CD4-positive, alpha-beta T cell treated with Interleukin-4 for 4 hours (primary cell): ENCODE results near the gene CRYBA2.

Source experiments
- DNase-seq: peaks from one replicate; pipeline ENCODE4 v3.0.0-alpha.2; 2020

CRYBA2 gene

DNA sequence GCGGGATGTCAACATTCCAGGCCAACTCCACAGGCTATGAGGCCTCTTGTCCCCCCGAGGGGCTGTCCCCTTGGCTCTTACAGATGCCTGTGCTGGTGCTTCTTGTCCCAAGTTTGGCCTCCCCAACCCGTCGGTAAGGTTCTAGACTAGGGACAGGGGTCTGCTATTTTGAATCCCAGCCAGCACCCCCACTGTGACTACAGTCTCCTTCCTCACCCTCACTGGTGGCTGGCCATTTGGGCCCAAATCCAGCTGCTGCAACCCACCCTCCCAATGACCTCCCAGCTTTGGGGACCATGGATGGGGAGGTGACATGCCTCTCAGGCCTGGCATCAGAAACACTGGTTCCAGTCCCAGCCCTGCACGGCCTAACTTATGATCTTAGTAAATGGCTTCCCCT is 29.4 kb upstream of the CRYBA2 start:
- no peak for DNase-seq

DNA sequence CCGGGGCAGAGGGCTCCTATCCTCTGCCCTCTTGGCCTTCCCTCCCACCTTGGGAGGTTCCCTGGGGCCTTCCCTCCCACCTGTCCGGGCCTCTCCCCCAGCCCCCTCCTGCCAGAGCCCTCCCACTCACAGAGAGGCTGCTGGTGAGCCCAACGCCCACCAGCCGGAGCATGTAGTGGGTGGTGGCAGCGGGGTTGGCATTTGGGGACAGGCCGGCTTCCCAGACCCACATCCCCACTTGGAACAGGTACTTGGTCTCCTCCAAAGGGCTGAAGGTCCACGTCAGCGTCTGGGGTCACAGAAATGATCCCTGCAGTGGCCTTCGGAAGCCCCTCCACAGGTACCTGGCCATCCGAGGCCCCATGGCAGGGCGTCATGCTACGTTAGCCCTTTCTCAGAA is 28.8 kb upstream of the CRYBA2 start:
- no peak for DNase-seq

DNA sequence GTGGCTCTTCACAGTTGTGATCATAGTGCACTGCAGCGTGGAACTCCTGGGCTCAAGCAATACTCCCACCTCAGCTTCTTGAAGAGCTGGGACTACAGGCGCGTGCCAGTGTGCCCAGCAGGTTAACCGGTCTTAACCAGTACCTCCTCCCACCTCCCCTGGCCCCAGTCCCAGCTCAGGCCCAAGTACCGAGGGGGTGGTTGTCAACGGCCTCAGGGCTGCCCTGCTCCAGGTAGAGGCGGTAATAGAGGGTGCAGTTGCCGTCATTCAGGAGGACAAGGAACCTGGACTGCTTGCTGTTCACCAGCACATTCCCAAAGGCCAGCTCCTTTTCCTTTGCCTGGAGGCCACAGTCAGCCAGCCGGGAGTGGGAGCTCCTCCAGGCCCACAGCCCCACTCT is 28.4 kb upstream of the CRYBA2 start:
- DNase-seq: no peak

DNA sequence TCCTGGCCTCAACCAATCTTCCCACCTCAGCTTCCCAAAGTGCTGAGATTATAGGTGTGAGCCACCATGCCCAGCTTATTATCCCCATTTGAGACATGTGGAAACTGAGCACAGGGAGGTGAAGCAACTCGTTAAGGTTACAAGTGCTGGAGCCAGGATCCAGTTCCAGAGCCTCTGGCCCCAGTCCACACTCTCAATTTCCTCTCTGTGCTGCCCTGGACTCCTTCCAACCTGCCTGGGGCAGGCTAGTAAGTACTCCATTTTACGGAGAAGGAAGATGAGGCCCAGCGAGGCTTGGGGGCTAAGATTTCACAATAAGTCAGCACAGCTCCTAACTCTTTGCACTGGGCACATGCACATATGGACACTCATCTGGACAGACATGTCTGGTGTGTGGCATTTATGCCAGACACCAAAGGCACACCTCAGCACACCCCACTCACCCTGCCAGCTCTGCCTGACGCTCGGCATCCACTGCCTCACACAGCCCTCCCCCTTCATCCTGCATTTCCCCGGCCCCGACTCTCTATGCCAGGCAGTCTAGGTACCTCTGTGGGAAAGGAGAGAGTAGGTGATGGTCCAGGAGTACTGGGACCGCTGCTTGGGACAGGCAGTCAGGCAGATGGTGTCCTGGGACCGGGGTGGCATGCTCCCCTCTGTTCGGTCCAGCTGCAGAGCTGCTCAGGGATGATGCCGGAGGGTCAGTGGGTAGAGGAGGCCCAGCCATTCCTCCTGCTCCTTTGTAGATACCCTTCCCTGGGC is 27.6 kb upstream of the CRYBA2 start:
- DNase-seq: no peak

GRCh38 chr2:219019436-219019835 is 26.2 kb upstream of the CRYBA2 start:
- DNase-seq: no peak

GRCh38 chr2:219018726-219019125 is 25.5 kb upstream of the CRYBA2 start:
- no peak for DNase-seq

DNA sequence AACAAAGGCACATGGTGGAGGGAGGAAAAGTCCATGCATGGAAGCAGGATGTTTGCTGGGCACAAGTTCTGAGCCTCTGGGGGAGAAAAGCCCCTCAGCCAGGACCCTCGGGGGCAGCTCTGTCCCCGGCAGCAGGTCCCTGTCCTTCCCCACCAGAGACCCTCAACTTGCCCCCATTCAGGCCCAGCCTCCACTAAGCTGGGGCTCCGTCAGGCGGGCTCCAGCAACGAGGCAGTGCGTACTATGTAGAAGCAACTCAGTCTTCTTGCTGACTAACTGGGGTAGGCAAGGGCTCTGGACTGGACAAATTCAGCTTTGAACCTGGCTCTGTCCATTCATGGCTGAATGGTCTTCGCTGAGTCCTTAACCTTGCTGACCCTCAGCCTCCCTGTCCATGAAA is 25.1 kb upstream of the CRYBA2 start:
- no peak for DNase-seq

DNA sequence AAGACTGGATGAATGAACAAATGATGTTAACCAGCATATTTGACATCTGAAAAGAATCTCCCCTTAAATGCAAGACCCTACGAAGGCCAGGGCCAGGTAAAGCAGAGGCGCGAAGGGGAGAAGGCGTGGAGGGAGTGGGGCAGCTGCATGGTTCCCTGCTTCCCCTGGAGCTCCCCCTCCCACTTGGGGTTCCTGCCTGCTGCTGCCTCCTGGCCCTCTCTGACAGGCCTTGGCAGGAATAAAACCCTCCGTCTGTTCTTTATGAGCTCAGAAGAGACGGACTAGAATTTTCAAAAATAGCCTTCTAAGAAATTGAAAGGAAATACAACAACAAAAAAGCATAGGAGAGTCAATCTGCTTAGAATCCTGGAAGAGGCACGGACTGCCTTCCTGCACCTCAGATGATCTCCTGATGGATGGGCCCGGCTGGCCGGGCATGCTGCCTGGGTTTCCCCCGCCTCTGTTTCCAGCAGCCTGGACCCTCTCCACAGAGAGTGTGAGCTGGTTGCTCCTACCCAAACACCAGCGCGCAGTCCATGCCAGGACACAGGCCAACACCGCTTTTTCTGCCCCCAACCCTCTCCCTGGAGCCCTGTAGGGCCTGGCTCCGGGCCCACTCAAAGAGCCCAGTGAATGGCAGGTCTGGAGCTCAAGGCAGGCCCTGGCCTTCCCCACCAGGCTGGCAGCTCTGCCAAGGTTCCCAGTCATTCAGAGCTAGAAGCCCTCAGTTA is 24.1 kb upstream of the CRYBA2 start:
- no peak for DNase-seq

- DNase-seq: no peak
Observed at GRCh38 chr2:219016721-219017120, 23.5 kb upstream of the CRYBA2 start.

DNA sequence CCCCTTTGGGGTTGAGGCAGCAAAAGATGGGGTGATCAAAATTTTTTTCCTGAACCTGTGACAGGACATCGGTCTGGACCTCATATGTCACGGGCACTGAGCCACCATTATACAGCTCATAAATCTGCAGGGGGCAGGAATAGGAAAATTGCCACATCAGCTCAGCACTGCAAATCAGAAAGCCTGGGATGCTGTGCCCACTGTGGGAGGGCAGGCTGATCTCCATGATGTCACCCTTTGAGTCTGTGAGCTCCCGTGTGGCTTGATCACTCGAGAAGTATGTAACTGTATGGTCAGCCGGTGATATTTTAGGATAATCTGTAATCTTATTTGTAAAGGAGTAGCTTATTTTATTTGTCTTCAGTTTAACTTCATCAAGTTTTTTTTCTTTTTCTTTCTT is 17.7 kb upstream of the CRYBA2 start:
- DNase-seq: no peak

GRCh38 chr2:219010162-219010756 is 17.0 kb upstream of the CRYBA2 start:
- DNase-seq: peak; percentile 13

DNA sequence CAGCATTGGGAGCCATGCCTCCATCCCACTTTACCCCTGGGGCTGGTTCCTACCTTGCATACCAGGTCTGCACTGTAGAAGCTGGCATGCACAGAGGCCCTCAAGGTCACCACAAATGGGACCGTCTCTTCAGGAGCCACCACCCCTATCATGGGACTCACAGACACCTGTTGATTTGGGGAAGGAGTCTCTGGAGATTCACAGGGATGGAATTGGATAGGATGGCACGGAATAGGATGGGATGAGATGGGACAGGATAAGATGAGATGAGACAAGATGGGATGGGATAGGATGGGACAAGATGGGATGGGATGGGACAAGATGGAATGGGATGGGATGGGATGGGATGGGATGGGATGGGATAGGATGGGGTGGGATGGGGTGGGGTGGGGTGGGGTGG is 16.1 kb upstream of the CRYBA2 start:
- no peak for DNase-seq

GRCh38 chr2:219003979-219004378 is 10.8 kb upstream of the CRYBA2 start:
- DNase-seq: no peak

DNA sequence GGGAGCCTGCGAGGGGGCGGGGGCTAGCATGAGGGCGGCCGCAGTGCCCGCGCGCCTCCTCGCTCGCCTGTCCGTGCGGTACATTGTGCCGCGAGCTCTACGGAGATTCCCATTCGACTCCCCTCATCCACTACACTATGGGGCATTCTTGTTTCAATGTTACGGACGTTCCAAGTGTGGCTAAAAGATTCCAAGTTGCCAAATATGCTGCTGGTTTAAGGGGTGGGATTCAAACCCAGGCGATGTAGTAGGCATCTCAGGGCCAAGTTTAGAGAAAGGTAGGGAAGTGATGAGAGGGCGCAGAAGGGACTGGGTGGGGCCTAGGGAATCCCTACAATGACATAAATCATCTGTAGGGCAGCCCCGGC is 10.0 kb upstream of the CRYBA2 start:
- no peak for DNase-seq

- no peak for DNase-seq
Observed at GRCh38 chr2:219002395-219003266, 9.4 kb upstream of the CRYBA2 start.

DNA sequence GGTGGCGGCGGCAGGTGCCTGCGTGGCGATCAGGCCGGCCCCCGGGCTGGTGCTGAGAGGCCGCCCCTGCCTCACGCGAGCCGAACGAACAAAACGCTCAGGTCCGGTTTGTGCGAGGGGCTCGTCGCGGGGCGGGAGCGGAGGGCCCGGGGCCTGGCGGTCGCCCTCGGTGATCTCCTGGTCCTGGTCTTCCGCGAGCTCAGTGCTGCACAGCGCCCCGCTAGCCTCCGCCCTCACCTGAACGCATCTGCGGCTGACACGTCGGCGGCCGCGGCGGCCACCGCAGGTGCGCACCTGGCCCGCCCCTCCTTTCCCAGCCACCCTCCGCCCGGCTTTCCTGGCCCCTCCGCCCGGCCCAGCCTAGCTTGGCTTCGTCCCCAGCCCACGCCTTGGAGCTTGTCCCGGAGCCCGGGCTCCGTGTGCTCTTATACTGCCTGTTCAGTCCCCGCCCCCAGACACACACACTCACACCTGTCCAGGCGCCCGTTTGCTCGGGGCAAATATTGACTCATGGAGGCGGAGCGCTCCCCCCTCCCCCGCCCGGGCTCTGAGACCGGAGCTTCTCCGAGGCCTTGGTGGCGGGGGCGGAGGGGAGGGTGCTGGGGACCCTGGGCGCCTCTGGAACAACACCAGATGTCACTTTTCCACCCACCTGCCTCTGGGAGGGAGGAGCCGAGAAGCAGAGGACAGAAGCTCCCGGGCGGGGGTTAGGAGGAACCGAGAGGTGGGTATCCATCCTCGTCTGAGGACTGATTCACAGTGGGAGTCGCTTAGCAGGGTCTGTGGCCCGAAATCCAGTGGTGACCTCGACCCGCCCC is 8.6 kb upstream of the CRYBA2 start:
- no peak for DNase-seq

- no peak for DNase-seq
Observed at GRCh38 chr2:219001100-219001576, 7.9 kb upstream of the CRYBA2 start.

DNA sequence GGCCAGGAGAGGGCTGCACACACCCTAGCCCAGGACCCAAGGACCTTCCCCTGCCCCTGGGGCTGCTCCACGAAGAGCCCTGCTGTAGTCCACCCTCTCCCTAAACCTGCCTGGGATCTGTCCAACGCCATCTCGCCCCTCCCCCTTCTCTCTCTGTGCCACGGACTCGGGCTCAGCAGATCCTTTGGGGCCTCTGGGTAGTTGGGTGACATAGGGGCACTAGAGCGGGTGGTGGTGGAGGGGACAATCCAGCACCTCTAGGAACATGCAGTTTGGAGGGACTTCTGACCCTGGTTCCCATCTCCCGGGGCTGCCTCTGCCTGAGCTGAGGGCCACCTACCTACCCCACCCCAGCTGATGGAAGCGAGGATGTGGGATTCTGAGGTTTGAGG is 7.3 kb upstream of the CRYBA2 start:
- no peak for DNase-seq

DNA sequence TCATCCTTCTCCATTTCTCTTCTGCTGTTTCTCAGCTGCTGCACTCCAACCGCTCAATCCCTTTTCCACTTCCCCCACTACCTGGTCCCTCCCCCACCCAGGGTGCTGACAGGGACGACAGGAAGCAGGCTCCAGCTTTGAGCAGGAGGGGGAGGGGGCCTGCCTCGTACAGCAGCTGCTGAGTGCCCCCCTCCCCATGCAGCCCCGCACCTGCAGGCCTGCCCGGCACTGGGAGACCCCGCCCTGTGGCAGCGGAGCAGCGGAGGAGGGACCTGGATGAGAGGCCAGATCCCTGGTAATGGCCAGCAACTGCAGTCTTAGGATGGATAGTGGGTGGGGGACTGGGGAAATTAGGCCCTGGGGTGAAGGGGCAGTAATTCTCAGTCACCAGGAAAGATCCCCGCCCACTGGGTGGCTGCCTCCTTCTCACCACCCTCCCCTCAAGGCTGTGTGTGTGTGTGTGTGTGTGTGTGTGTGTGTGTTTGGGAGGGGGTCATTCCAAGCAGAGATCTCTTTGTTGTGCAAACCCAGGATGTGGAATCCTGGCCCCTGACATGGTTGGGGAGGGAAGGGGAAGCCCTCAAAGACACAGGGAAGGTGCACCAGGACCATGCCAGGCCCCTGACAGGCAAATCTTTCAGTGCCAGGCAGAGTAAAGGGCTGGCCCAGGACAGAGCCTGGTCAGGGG is 6.8 kb upstream of the CRYBA2 start:
- no peak for DNase-seq

DNA sequence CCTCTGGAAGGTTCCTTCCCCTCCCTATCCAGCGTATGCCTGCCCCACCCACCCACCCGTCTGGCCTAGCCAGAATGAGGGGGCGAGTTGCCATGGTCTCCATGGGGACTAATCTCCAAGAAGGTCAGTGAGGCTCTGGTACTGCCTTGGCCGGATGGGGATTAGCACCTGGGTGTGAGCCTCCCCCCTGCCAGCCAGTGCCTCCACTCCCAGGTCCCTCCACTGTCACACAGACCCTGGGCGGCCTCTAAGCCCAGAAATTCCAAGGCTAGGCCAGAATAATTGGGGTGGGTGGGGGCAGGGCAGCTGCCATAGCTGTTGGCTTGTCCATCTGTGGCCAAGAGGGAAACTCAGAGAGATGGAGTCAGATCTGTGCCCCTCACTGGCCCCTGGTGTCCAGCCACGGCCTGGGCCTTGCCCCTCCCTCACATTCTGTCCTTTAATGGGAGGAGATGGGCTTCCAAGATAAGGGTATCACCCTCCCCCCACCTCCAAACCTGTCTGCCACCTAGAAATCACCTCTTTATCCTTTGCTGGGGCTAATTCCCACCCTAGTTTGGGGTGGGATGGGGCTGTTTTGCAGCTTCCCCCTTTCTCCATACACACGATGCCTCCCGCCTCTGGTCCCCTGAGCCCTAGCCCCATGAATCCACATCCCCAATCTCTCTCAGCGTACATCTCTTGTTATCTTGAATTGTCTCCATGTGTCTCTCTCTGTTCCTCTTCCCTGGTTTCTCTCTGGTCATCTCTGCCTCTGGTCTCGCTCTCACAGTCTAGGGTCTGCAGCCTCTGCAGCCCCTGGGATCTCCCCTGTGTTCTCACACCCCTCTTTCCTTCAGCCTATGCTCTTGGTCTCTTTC is 6.0 kb upstream of the CRYBA2 start:
- DNase-seq: no peak
